A673 (cell line): ENCODE data around the gene HAP1. TPM values are rescaled to one million over a fixed set of nuclear protein-coding genes. Genes with fewer than 3 reads are reported as not detected.
"Not testable (repeated sequence)": the region's sequence is repeated elsewhere in the genome, so short reads cannot be mapped to it uniquely, and the experiment has no call there.

ENCODE experiments used
- BruUV-seq: library from RNA; stranded (reverse); fragments of 400-500 nt; replicated peaks from 2 replicates; lab custom pipeline; 2021; lab: Mats Ljungman, UMichigan
- CTCF ChIA-PET: fragments of 300-600 bp; sonication (Branson Sonifier 250); formaldehyde crosslinking; loops from one replicate; lab custom pipeline; 2022; ENCODE audit warnings: antibody characterized with exemption; lab: Charles Lee
- POLR2A ChIA-PET: fragments of 300-600 bp; sonication (Branson Sonifier 250); formaldehyde crosslinking; loops from one replicate; lab custom pipeline; 2022; ENCODE audit warnings: antibody characterized with exemption; ENCODE audit not compliant: low non-redundant PET; lab: Charles Lee
- DNase-seq: peaks from one replicate; pipeline ENCODE4 v3.0.0-alpha.2; 2015; ENCODE audit warnings: low spot score
- H3K27ac ChIP-seq: fragments of 200-600 bp; sonication (generic); 2 replicates; pipeline ENCODE4 v1.5.1; 2016; ENCODE audit warnings: mixed run types, low read depth, mild to moderate bottlenecking, mixed read lengths, antibody characterized with exemption, low read length; ENCODE audit not compliant: poor library complexity, severe bottlenecking
- H3K27me3 ChIP-seq: fragments of 200-600 bp; sonication (generic); replicated peaks from 2 replicates; pipeline ENCODE4 v1.6.1; 2017; ENCODE audit warnings: mixed run types, low read depth, mild to moderate bottlenecking, mixed read lengths, antibody characterized with exemption, low read length; ENCODE audit not compliant: insufficient read depth, poor library complexity
- H3K36me3 ChIP-seq: fragments of 200-600 bp; sonication (generic); 2 replicates; pipeline ENCODE4 v1.6.1; 2016; ENCODE audit warnings: mixed run types, mild to moderate bottlenecking, mixed read lengths, antibody characterized with exemption, low read length; ENCODE audit not compliant: insufficient read depth, poor library complexity, severe bottlenecking
- H3K4me1 ChIP-seq: fragments of 200-600 bp; sonication (generic); 2 replicates; pipeline ENCODE4 v1.6.1; 2017; ENCODE audit warnings: mixed run types, mild to moderate bottlenecking, mixed read lengths, antibody characterized with exemption, low read length; ENCODE audit not compliant: insufficient read depth, poor library complexity, severe bottlenecking
- H3K4me3 ChIP-seq: fragments of 200-600 bp; sonication (generic); 2 replicates; pipeline ENCODE4 v1.5.1; 2016; ENCODE audit warnings: low read depth, mixed run types, mild to moderate bottlenecking, mixed read lengths, low read length; ENCODE audit not compliant: poor library complexity, severe bottlenecking
- H3K9me3 ChIP-seq: fragments of 200-600 bp; sonication (generic); 2 replicates; pipeline ENCODE4 v1.6.1; 2016; ENCODE audit warnings: mixed run types, low read depth, mild to moderate bottlenecking, mixed read lengths, antibody characterized with exemption, low read length; ENCODE audit not compliant: poor library complexity, severe bottlenecking
- CTCF ChIP-seq: fragments of 300-800, 200-600 bp; sonication (generic); conservative IDR thresholded peaks from 2 replicates; pipeline ENCODE4 v1.5.1; 2017; ENCODE audit warnings: low read depth, mild to moderate bottlenecking, antibody characterized with exemption, low read length, moderate library complexity, mixed read lengths
- EZH2 ChIP-seq: fragments of 200-600 bp; sonication (generic); IDR thresholded peaks from 2 replicates; pipeline ENCODE4 v1.6.1; 2017; ENCODE audit warnings: borderline replicate concordance, low read depth, mild to moderate bottlenecking, mixed read lengths, antibody characterized with exemption, low read length; ENCODE audit not compliant: poor library complexity, severe bottlenecking
- intact Hi-C: fragments of 100-400 bp; cut with micrococcal nuclease; formaldehyde crosslinking; loops from one replicate; pipeline ENCODE4 v1.10.0; 2022; ENCODE audit not compliant: unreplicated experiment
- total RNA-seq: library from RNA; stranded (reverse); gene quantifications from 2 replicates; pipeline ENCODE4 v1.2.3, GENCODE V29; 2021

HAP1 gene
- total RNA-seq, 1 experiment from 2014 or later = 1.4 TPM

GRCh38 chr17:41705271-41705991 is 29.0 kb downstream of the HAP1 start:
- intact Hi-C loops = no loop called here
- ChIA-PET CTCF (no interaction called here), POLR2A (no interaction called here)
- H3K36me3 ChIP-seq = no peaks in the 10 kb centered on the region
- H3K4me3 ChIP-seq = no peak overlapping the region
- H3K27me3 ChIP-seq = no peaks in the 10 kb centered on the region
- TF ChIP-seq EZH2 (no peak), CTCF (no peak)
- no peak for DNase-seq
- H3K9me3 ChIP-seq = no peaks in the 10 kb centered on the region
- no peaks in the 10 kb centered on the region for H3K4me1 ChIP-seq
- no TSS peak for BruUV-seq
- no peak overlapping the region for H3K27ac ChIP-seq

- DNase-seq = no peak
- ChIA-PET POLR2A (no interaction called here), CTCF (no interaction called here)
- Histone ChIP-seq H3K9me3 (no peaks in the 10 kb centered on the region), H3K4me3 (no peak overlapping the region), H3K27ac (no peak overlapping the region), H3K4me1 (no peaks in the 10 kb centered on the region), H3K27me3 (no peaks in the 10 kb centered on the region), H3K36me3 (no peaks in the 10 kb centered on the region)
- no TSS peak for BruUV-seq
- intact Hi-C loops = no loop called here
- no peak for TF ChIP-seq EZH2
- no peak for TF ChIP-seq CTCF
These were observed 31.7 kb downstream of the HAP1 start for GRCh38 chr17:41702712-41703111.

GRCh38 chr17:41700843-41701242 is 33.6 kb downstream of the HAP1 start:
- CTCF ChIA-PET, H3K9me3 ChIP-seq, BruUV-seq, intact Hi-C loops, H3K36me3 ChIP-seq, H3K4me3 ChIP-seq, POLR2A ChIA-PET, DNase-seq, H3K4me1 ChIP-seq, H3K27ac ChIP-seq, H3K27me3 ChIP-seq: not testable (repeated sequence)
